Fibroblast of lung (primary cell): ENCODE measurements around the gene SLC45A2. TPM values are rescaled to one million over a fixed set of nuclear protein-coding genes. Genes with fewer than 3 reads are reported as not detected.

ENCODE experiments used
- DNase-seq, 2 donors: peaks; one replicate each; pipeline versions ENCODE4 v3.0.0 to v3.0.0-alpha.2; 2010; ENCODE audit warnings: low read depth in 2 of 2
- H2AFZ ChIP-seq: 2 replicates; pipeline ENCODE4 v1.5.1; 2012; ENCODE audit warnings: low read length, control low read depth, inconsistent platforms
- H3K27ac ChIP-seq: 2 replicates; pipeline ENCODE4 v1.5.1; 2011; ENCODE audit warnings: low read length, control low read depth; ENCODE audit not compliant: insufficient read depth
- H3K27me3 ChIP-seq: 2 replicates; pipeline ENCODE4 v1.5.1; 2011; ENCODE audit warnings: mild to moderate bottlenecking, low read length; ENCODE audit not compliant: control insufficient read depth, insufficient read depth
- H3K36me3 ChIP-seq: 2 replicates; pipeline ENCODE4 v1.5.1; 2011; ENCODE audit warnings: low read length; ENCODE audit not compliant: control insufficient read depth, insufficient read depth
- H3K4me1 ChIP-seq: 2 replicates; pipeline ENCODE4 v1.5.1; 2011; ENCODE audit warnings: low read length; ENCODE audit not compliant: control insufficient read depth, insufficient read depth; ENCODE audit errors: extremely low read depth
- H3K4me2 ChIP-seq: 2 replicates; pipeline ENCODE4 v1.5.1; 2011; ENCODE audit warnings: low read length, control low read depth; ENCODE audit not compliant: insufficient read depth; ENCODE audit errors: extremely low read depth
- H3K4me3 ChIP-seq, 4 experiments: fragments of 200-600 bp in 1 of 4; sonication (generic) in 1 of 4; replicated peaks in 1 of 4; 2 replicates each; pipeline ENCODE4 v1.5.1; 2011 to 2016; ENCODE audit warnings: low read length in 4 of 4, low read depth in 3 of 4, mild to moderate bottlenecking in 3 of 4, control low read depth in 2 of 4, inconsistent platforms in 1 of 4, mixed read lengths in 1 of 4; ENCODE audit not compliant: insufficient read depth in 1 of 4; ENCODE audit errors: control extremely low read depth in 1 of 4
- H3K79me2 ChIP-seq: 2 replicates; pipeline ENCODE4 v1.5.1; 2012; ENCODE audit warnings: mild to moderate bottlenecking, low read length, inconsistent platforms; ENCODE audit not compliant: control insufficient read depth, insufficient read depth
- H3K9ac ChIP-seq: 2 replicates; pipeline ENCODE4 v1.5.1; 2011; ENCODE audit warnings: mild to moderate bottlenecking, low read length, control low read depth; ENCODE audit not compliant: insufficient read depth
- H3K9me3 ChIP-seq: 2 replicates; pipeline ENCODE4 v1.5.1; 2012; ENCODE audit warnings: low read depth, low read length; ENCODE audit not compliant: control insufficient read depth, insufficient read depth
- H4K20me1 ChIP-seq: 2 replicates; pipeline ENCODE4 v1.5.1; 2011; ENCODE audit warnings: low read length; ENCODE audit not compliant: control insufficient read depth, insufficient read depth; ENCODE audit errors: extremely low read depth
- CTCF ChIP-seq, 2 donors: IDR thresholded peaks in 1 of 2; conservative IDR thresholded peaks in 1 of 2; 1 replicate in 1 of 2; 2 replicates in 1 of 2; pipeline ENCODE4 v1.5.1; 2011 to 2012; ENCODE audit warnings: low read length in 2 of 2, control low read depth in 1 of 2, inconsistent platforms in 1 of 2, low read depth in 1 of 2, mild to moderate bottlenecking in 1 of 2
- EZH2 ChIP-seq: IDR thresholded peaks from 2 replicates; pipeline ENCODE4 v1.5.1; 2012; ENCODE audit warnings: low read length, control low read depth, mild to moderate bottlenecking; ENCODE audit errors: missing control alignments
- polyA plus RNA-seq, 2 donors: library from polyadenylated mRNA; depleted of rRNA in 1 of 2; stranded (reverse) in 1 of 2; unstranded in 1 of 2; fragments of >200 nt; gene quantifications; 2 replicates each; pipeline ENCODE4 v1.2.1, GENCODE V29; 2011 to 2012; ENCODE audit warnings: missing spikeins in 1 of 2
- total RNA-seq: library from RNA; depleted of rRNA; stranded (reverse); fragments of >200 nt; gene quantifications from 2 replicates; pipeline ENCODE4 v1.2.1, GENCODE V29; 2014

Gene SLC45A2
- total and polyA plus RNA-seq, 2 donors (not counting 1 experiment from before 2014, with no cell fraction given), result under 0.01 TPM; not detected in 1

- H3K4me2 ChIP-seq, result no peak overlapping the region
- no peaks in the 10 kb centered on the region for H3K79me2 ChIP-seq
- H3K27me3 ChIP-seq, result no peaks in the 10 kb centered on the region
- H3K27ac ChIP-seq, result no peak overlapping the region
- H3K4me3 ChIP-seq, result no peak overlapping the region
- H3K9ac ChIP-seq, result no peak overlapping the region
- TF ChIP-seq CTCF (conservative IDR thresholded peaks at IDR 0.05 in 1 of 2, IDR thresholded peaks at IDR 0.05 in 1 of 2; ENCODE audit: low read depth in 1 of 2, low read length in 2 of 2), result no peak
- H2AFZ ChIP-seq, result no peak overlapping the region
- no peak for DNase-seq
- peaks cover 3% of the 10 kb centered on the region for H3K4me1 ChIP-seq
- no peaks in the 10 kb centered on the region for H4K20me1 ChIP-seq
- H3K36me3 ChIP-seq, result peaks cover 3% of the 10 kb centered on the region
- no peaks in the 10 kb centered on the region for H3K9me3 ChIP-seq
These were observed 19.4 kb upstream of the SLC45A2 start for GRCh38 chr5:34003941-34004340.

- H3K4me3 ChIP-seq, result no peak overlapping the region
- no peaks in the 10 kb centered on the region for H4K20me1 ChIP-seq
- H3K4me2 ChIP-seq, result no peak overlapping the region
- H2AFZ ChIP-seq, result no peak overlapping the region
- H3K27me3 ChIP-seq, result no peaks in the 10 kb centered on the region
- peaks cover 3% of the 10 kb centered on the region for H3K36me3 ChIP-seq
- H3K27ac ChIP-seq, result no peak overlapping the region
- no peaks in the 10 kb centered on the region for H3K9me3 ChIP-seq
- TF ChIP-seq EZH2 (no peak), CTCF (conservative IDR thresholded peaks at IDR 0.05 in 1 of 2, IDR thresholded peaks at IDR 0.05 in 1 of 2; ENCODE audit: low read depth in 1 of 2, low read length in 2 of 2) (no peak)
- H3K9ac ChIP-seq, result no peak overlapping the region
- DNase-seq, result peak in 1 of 2 donors; percentile 43
- H3K79me2 ChIP-seq, result no peaks in the 10 kb centered on the region
- no peaks in the 10 kb centered on the region for H3K4me1 ChIP-seq
These were observed 18.3 kb upstream of the SLC45A2 start for GRCh38 chr5:34002629-34003328.

- no peaks in the 10 kb centered on the region for H3K4me1 ChIP-seq
- H3K9me3 ChIP-seq, result no peaks in the 10 kb centered on the region
- TF ChIP-seq EZH2, result no peak
- TF ChIP-seq CTCF (conservative IDR thresholded peaks at IDR 0.05 in 1 of 2, IDR thresholded peaks at IDR 0.05 in 1 of 2; ENCODE audit: low read depth in 1 of 2, low read length in 2 of 2), result no peak
- peak; percentile 45 to 75 for DNase-seq
- no peak overlapping the region for H2AFZ ChIP-seq
- peaks cover 3% of the 10 kb centered on the region for H3K36me3 ChIP-seq
- H3K79me2 ChIP-seq, result no peaks in the 10 kb centered on the region
- H3K27ac ChIP-seq, result no peak overlapping the region
- no peak overlapping the region for H3K4me2 ChIP-seq
- H4K20me1 ChIP-seq, result no peaks in the 10 kb centered on the region
- no peak overlapping the region for H3K9ac ChIP-seq
- H3K4me3 ChIP-seq, result no peak overlapping the region
- H3K27me3 ChIP-seq, result no peaks in the 10 kb centered on the region
These were observed 16.8 kb upstream of the SLC45A2 start for GRCh38 chr5:34001241-34001841.
